8988T (cell line): Measurements from ENCODE around the gene WWOX.

Experiments
- DNase-seq: peaks from one replicate; pipeline ENCODE4 v3.0.0; 2011

The WWOX gene

GRCh38 chr16:78635807-78636206 is 536.4 kb downstream of the WWOX start:
- no peak for DNase-seq

GRCh38 chr16:78638371-78638770 is 538.9 kb downstream of the WWOX start:
- DNase-seq = no peak

- no peak for DNase-seq
These were observed 540.3 kb downstream of the WWOX start for GRCh38 chr16:78639775-78640174.

- no peak for DNase-seq
These were observed 541.4 kb downstream of the WWOX start for GRCh38 chr16:78640886-78641285.

GRCh38 chr16:78641433-78641832 is 542.0 kb downstream of the WWOX start:
- DNase-seq = no peak

GRCh38 chr16:78642621-78643285 is 543.3 kb downstream of the WWOX start:
- DNase-seq = no peak

- DNase-seq = no peak
These were observed 546.2 kb downstream of the WWOX start for GRCh38 chr16:78645657-78646056.

- no peak for DNase-seq
These were observed 547.6 kb downstream of the WWOX start for GRCh38 chr16:78647019-78647418.

GRCh38 chr16:78647491-78647890 is 548.0 kb downstream of the WWOX start:
- no peak for DNase-seq

GRCh38 chr16:78648517-78648916 is 549.1 kb downstream of the WWOX start:
- DNase-seq = no peak

- no peak for DNase-seq
These were observed 551.1 kb downstream of the WWOX start for GRCh38 chr16:78650339-78651074.

- no peak for DNase-seq
These were observed 555.5 kb downstream of the WWOX start for GRCh38 chr16:78654929-78655328.

- DNase-seq = no peak
These were observed 556.1 kb downstream of the WWOX start for GRCh38 chr16:78655331-78656113.

GRCh38 chr16:78656887-78657286 is 557.4 kb downstream of the WWOX start:
- DNase-seq = no peak

GRCh38 chr16:78659216-78659615 is 559.8 kb downstream of the WWOX start:
- no peak for DNase-seq

GRCh38 chr16:78659668-78660217 is 560.3 kb downstream of the WWOX start:
- no peak for DNase-seq

GRCh38 chr16:78660795-78661194 is 561.3 kb downstream of the WWOX start:
- DNase-seq = no peak

GRCh38 chr16:78663690-78664089 is 564.2 kb downstream of the WWOX start:
- no peak for DNase-seq

- no peak for DNase-seq
These were observed 565.6 kb downstream of the WWOX start for GRCh38 chr16:78664811-78665772.

- DNase-seq = no peak
These were observed 566.9 kb downstream of the WWOX start for GRCh38 chr16:78666318-78666717.

GRCh38 chr16:78667675-78668074 is 568.2 kb downstream of the WWOX start:
- no peak for DNase-seq

- DNase-seq = no peak
These were observed 568.9 kb downstream of the WWOX start for GRCh38 chr16:78668393-78668792.
